ENCODE data around the gene ARHGEF18. TPM values are rescaled to one million over a fixed set of nuclear protein-coding genes. Genes with fewer than 3 reads are reported as not detected.

ARHGEF18 gene
- total RNA-seq, 1 experiment from 2014 or later: 38.3 TPM

DNA sequence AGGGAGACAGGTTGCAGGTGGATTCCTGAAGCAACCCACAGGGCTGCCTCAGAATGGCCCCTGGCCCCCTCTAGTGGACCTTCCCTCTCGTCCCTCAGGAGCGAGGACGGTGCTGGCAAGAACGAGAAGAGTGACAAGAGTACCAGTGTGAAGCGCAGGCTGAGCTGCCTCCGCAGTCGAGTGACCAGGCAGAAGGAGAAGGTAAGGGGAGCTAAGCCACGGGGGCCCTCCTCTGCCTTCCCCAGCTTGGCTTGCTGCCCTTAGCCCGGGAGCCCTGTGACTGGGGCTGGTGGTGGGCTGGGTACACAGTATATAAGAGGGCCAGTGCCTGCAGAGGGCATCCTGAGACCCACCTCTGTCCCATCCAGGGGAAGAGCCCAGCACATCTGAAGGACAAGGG is 34.0 kb downstream of the ARHGEF18 start:
- peak overlapping the region in 1 of 3 experiments; percentile 48; a peak in 1 of 7 replicates for H3K27ac Mint-ChIP-seq

More for the DNA sequence above, 34.0 kb downstream of the ARHGEF18 start:
- no peak overlapping the region for H3K4me3 Mint-ChIP-seq
- Histone ChIP-seq H3K27me3 (ENCODE audit: insufficient read depth, low read length) (no peaks in the 10 kb centered on the region), H4K91ac (ENCODE audit: insufficient read length, low read depth, low read length) (no peak overlapping the region), H3K27ac (ENCODE audit: insufficient read length, low read depth, low read length) (no peak overlapping the region), H3K4ac (ENCODE audit: low read depth, low read length) (no peak overlapping the region), H3K9ac (ENCODE audit: extremely low read depth, insufficient read length, low read length) (no peak overlapping the region), H3K14ac (ENCODE audit: insufficient read depth, low read length) (no peak overlapping the region), H3K79me1 (ENCODE audit: insufficient read depth, low read depth, low read length, poor library complexity, severe bottlenecking) (no peaks in the 10 kb centered on the region), H2AFZ (ENCODE audit: low read length) (no peak overlapping the region), H3K56ac (ENCODE audit: insufficient read length, low read depth, low read length) (no peak overlapping the region), H3K4me2 (ENCODE audit: insufficient read depth, insufficient read length, low read length) (no peak overlapping the region), H2BK12ac (ENCODE audit: insufficient read length, low read depth, low read length) (no peak overlapping the region), H3T11ph (ENCODE audit: low read length) (no peak overlapping the region), H2AK5ac (ENCODE audit: insufficient read length, low read length) (no peak overlapping the region), H2BK15ac (ENCODE audit: low read depth, low read length) (no peak overlapping the region), H3K18ac (ENCODE audit: insufficient read length, low read depth, low read length) (no peak overlapping the region), H2BK20ac (ENCODE audit: low read depth, low read length, poor library complexity, severe bottlenecking) (no peak overlapping the region), H3K23ac (ENCODE audit: insufficient read length, low read depth, low read length) (no peak overlapping the region), H2BK120ac (ENCODE audit: low read depth, low read length, poor library complexity, severe bottlenecking) (no peak overlapping the region), H2BK5ac (ENCODE audit: insufficient read length, low read length) (no peak overlapping the region), H4K20me1 (ENCODE audit: control insufficient read depth, insufficient read depth, insufficient read length) (no peaks in the 10 kb centered on the region), H4K8ac (replicated peaks; ENCODE audit: insufficient read length, low read depth, low read length) (no peak overlapping the region), H3K23me2 (ENCODE audit: insufficient read length, low read depth, low read length, poor library complexity, severe bottlenecking) (no peaks in the 10 kb centered on the region), H3K79me2 (ENCODE audit: insufficient read depth, low read length) (no peaks in the 10 kb centered on the region), H3K4me1 (ENCODE audit: insufficient read depth, low read length) (no peaks in the 10 kb centered on the region), H3K9me3 (ENCODE audit: control insufficient read depth, low read depth, low read length) (no peaks in the 10 kb centered on the region), H4K5ac (ENCODE audit: insufficient read length, low read depth, low read length) (no peak overlapping the region)
- no CpG with 5 or more reads among the region's 9 CpGs for WGBS (ENCODE audit: extremely low coverage, insufficient read length, low lambda C conversion rate)
- H3K4me1 Mint-ChIP-seq: peaks cover 11 to 22% of the 10 kb centered on the region in 2 experiments
- no peaks in the 10 kb centered on the region; a peak in 1 of 7 replicates for H3K36me3 Mint-ChIP-seq (ENCODE audit: insufficient read depth in 1 of 3, low read depth in 3 of 3)
- DNase-seq: peak; percentile 45
- TF ChIP-seq, protein P1, sequence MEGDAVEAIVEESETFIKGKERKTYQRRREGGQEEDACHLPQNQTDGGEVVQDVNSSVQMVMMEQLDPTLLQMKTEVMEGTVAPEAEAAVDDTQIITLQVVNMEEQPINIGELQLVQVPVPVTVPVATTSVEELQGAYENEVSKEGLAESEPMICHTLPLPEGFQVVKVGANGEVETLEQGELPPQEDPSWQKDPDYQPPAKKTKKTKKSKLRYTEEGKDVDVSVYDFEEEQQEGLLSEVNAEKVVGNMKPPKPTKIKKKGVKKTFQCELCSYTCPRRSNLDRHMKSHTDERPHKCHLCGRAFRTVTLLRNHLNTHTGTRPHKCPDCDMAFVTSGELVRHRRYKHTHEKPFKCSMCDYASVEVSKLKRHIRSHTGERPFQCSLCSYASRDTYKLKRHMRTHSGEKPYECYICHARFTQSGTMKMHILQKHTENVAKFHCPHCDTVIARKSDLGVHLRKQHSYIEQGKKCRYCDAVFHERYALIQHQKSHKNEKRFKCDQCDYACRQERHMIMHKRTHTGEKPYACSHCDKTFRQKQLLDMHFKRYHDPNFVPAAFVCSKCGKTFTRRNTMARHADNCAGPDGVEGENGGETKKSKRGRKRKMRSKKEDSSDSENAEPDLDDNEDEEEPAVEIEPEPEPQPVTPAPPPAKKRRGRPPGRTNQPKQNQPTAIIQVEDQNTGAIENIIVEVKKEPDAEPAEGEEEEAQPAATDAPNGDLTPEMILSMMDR (conservative IDR thresholded peaks at IDR 0.05): peak; percentile 41
- H3K9me3 Mint-ChIP-seq: no peaks in the 10 kb centered on the region
- H3K27me3 Mint-ChIP-seq (ENCODE audit: low read depth): no peaks in the 10 kb centered on the region; the same call in 1 of the 2 replicates

Data from H9 (cell line).